Measurements from ENCODE around the gene RNF26. TPM values are rescaled to one million over a fixed set of nuclear protein-coding genes. Genes with fewer than 3 reads are reported as not detected.

RNF26 gene
- total RNA-seq, 1 donor from 2014 or later: 30.2 TPM

- H3K4me1 Mint-ChIP-seq (ENCODE audit: unreplicated experiment): no peaks in the 10 kb centered on the region
- H3K36me3 Mint-ChIP-seq (ENCODE audit: unreplicated experiment): peaks cover 51% of the 10 kb centered on the region
- no peaks in the 10 kb centered on the region for H3K9me3 Mint-ChIP-seq (ENCODE audit: unreplicated experiment)
- H3K27me3 Mint-ChIP-seq (ENCODE audit: unreplicated experiment): no peaks in the 10 kb centered on the region
- H3K4me3 Mint-ChIP-seq (ENCODE audit: unreplicated experiment): no peak overlapping the region
- no peak for TF ChIP-seq CTCF (IDR thresholded peaks at IDR 0.05)
- no peak for DNase-seq (ENCODE audit: extremely low spot score, unreplicated experiment)
- H3K27ac Mint-ChIP-seq (ENCODE audit: unreplicated experiment): no peak overlapping the region
Observed at GRCh38 chr11:119295178-119295577, 39.1 kb upstream of the RNF26 start.

- Mint-ChIP-seq H3K4me3 (ENCODE audit: unreplicated experiment) (no peak overlapping the region), H3K4me1 (ENCODE audit: unreplicated experiment) (no peaks in the 10 kb centered on the region), H3K27ac (ENCODE audit: unreplicated experiment) (no peak overlapping the region), H3K27me3 (ENCODE audit: unreplicated experiment) (no peaks in the 10 kb centered on the region), H3K36me3 (ENCODE audit: unreplicated experiment) (peaks cover 39% of the 10 kb centered on the region), H3K9me3 (ENCODE audit: unreplicated experiment) (no peaks in the 10 kb centered on the region)
- DNase-seq (ENCODE audit: extremely low spot score, unreplicated experiment): no peak
- no peak for TF ChIP-seq CTCF (IDR thresholded peaks at IDR 0.05)
Observed at GRCh38 chr11:119297938-119298337, 36.4 kb upstream of the RNF26 start.

- Mint-ChIP-seq H3K36me3 (ENCODE audit: unreplicated experiment) (peaks cover 42% of the 10 kb centered on the region), H3K4me1 (ENCODE audit: unreplicated experiment) (no peaks in the 10 kb centered on the region), H3K27me3 (ENCODE audit: unreplicated experiment) (no peaks in the 10 kb centered on the region), H3K27ac (ENCODE audit: unreplicated experiment) (no peak overlapping the region), H3K4me3 (ENCODE audit: unreplicated experiment) (no peak overlapping the region), H3K9me3 (ENCODE audit: unreplicated experiment) (no peaks in the 10 kb centered on the region)
- no peak for TF ChIP-seq CTCF (IDR thresholded peaks at IDR 0.05)
- DNase-seq (ENCODE audit: extremely low spot score, unreplicated experiment): no peak
Observed at GRCh38 chr11:119298726-119299125, 35.6 kb upstream of the RNF26 start.

- H3K4me1 Mint-ChIP-seq (ENCODE audit: unreplicated experiment): no peaks in the 10 kb centered on the region
- peaks cover 43% of the 10 kb centered on the region for H3K36me3 Mint-ChIP-seq (ENCODE audit: unreplicated experiment)
- DNase-seq (ENCODE audit: extremely low spot score, unreplicated experiment): no peak
- H3K4me3 Mint-ChIP-seq (ENCODE audit: unreplicated experiment): no peak overlapping the region
- no peaks in the 10 kb centered on the region for H3K9me3 Mint-ChIP-seq (ENCODE audit: unreplicated experiment)
- H3K27ac Mint-ChIP-seq (ENCODE audit: unreplicated experiment): no peak overlapping the region
- no peak for TF ChIP-seq CTCF (IDR thresholded peaks at IDR 0.05)
- no peaks in the 10 kb centered on the region for H3K27me3 Mint-ChIP-seq (ENCODE audit: unreplicated experiment)
Observed at GRCh38 chr11:119299416-119299815, 34.9 kb upstream of the RNF26 start.

- H3K9me3 Mint-ChIP-seq (ENCODE audit: unreplicated experiment): no peaks in the 10 kb centered on the region
- H3K4me1 Mint-ChIP-seq (ENCODE audit: unreplicated experiment): no peaks in the 10 kb centered on the region
- H3K36me3 Mint-ChIP-seq (ENCODE audit: unreplicated experiment): peaks cover 43% of the 10 kb centered on the region
- H3K4me3 Mint-ChIP-seq (ENCODE audit: unreplicated experiment): no peak overlapping the region
- TF ChIP-seq CTCF (IDR thresholded peaks at IDR 0.05): no peak
- H3K27ac Mint-ChIP-seq (ENCODE audit: unreplicated experiment): no peak overlapping the region
- no peaks in the 10 kb centered on the region for H3K27me3 Mint-ChIP-seq (ENCODE audit: unreplicated experiment)
- DNase-seq (ENCODE audit: extremely low spot score, unreplicated experiment): no peak
Observed at GRCh38 chr11:119300198-119300964, 33.9 kb upstream of the RNF26 start.

Measured in osteocyte (in vitro differentiated cells).